Prostate gland (tissue), 2 donors: ENCODE results near the gene METTL4.

Experiments
- POLR2A ChIP-seq: fragments of 450-650 bp; IDR thresholded peaks from one replicate; pipeline ENCODE4 v1.6.1; 2016; ENCODE audit warnings: antibody characterized with exemption, mild to moderate bottlenecking
- POLR2AphosphoS5 ChIP-seq: sonication (generic); formaldehyde crosslinking; IDR thresholded peaks from one replicate; pipeline ENCODE4 v1.6.1; 2017; ENCODE audit warnings: antibody characterized with exemption
- TF ChIP-seq, protein P1 (sequence below), 4 experiments: fragments of 200-600 bp in 2 of 4; fragments of 450-650 bp in 2 of 4; sonication (generic) in 2 of 4; IDR thresholded peaks; 1 replicate in 3 of 4; 2 replicates in 1 of 4; pipeline ENCODE4 v1.5.1; 2016 to 2019; ENCODE audit warnings: antibody characterized with exemption in 4 of 4, mild to moderate bottlenecking in 2 of 4, moderate library complexity in 2 of 4

DNA sequence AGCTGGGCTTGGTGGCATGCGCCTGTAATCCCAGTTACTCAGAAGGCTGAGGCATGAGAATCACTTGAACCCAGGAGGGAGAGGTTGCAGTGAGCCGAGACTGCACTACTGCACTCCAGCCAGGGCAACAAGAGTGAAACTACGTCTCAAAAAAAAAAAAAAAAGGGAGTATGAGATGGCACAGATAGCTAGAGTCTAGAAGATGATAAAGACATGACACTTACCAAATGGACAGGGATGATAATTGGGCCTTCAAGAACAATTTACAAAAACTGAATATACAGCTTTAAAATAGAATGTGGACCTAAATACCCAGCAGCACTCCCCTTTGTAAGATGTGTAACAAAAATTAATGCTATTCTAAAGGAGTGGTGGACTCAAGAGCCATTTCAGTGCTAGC lies 2.7 kb downstream of the METTL4 start:
- TF ChIP-seq, protein P1, sequence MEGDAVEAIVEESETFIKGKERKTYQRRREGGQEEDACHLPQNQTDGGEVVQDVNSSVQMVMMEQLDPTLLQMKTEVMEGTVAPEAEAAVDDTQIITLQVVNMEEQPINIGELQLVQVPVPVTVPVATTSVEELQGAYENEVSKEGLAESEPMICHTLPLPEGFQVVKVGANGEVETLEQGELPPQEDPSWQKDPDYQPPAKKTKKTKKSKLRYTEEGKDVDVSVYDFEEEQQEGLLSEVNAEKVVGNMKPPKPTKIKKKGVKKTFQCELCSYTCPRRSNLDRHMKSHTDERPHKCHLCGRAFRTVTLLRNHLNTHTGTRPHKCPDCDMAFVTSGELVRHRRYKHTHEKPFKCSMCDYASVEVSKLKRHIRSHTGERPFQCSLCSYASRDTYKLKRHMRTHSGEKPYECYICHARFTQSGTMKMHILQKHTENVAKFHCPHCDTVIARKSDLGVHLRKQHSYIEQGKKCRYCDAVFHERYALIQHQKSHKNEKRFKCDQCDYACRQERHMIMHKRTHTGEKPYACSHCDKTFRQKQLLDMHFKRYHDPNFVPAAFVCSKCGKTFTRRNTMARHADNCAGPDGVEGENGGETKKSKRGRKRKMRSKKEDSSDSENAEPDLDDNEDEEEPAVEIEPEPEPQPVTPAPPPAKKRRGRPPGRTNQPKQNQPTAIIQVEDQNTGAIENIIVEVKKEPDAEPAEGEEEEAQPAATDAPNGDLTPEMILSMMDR (IDR thresholded peaks at IDR 0.05) = no peak
- TF ChIP-seq POLR2AphosphoS5 (no peak), POLR2A (no peak)
